Measurements from ENCODE around the gene RHOA. TPM values are rescaled to one million over a fixed set of nuclear protein-coding genes. Genes with fewer than 3 reads are reported as not detected.
A peak's percentile ranks its signal among the peaks of the same experiment; 100 is the strongest.

The RHOA gene
- total and polyA plus RNA-seq, 2 of the 13 experiments (the other 11 are each of a cell fraction or from before 2014, with no cell fraction given) = 131 to 177 TPM

DNA sequence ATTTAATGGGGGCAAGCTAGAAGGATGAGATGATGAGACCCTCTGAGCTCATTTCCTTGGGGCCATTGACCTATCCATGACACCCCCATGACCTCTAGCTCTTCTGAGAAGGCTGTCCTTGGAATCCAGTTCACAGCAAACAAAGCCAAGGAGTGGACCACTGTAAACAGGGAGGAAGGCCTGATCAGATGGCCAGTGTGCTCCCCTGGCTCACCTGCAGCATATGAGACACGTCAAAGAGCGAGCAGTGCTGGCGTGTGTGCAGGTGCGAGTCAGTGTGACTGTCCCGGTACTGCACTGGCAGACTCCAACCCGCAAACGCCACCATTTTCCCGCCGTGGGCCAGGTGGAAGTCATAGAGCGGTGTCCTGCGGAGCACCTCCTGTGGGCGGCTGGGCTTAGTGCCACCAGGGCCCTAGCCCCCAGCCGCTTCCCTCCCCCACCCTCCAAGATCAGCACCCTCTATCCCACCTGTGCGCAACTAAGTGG, 10.2 kb upstream of the RHOA start (continued):
- TF ChIP-seq NR0B2 (CRISPR knock-in tag; IDR thresholded peaks at IDR 0.05) = peak; percentile 51; the same call in 1 of the 2 replicates
- TF ChIP-seq JUNB (CRISPR knock-in tag; IDR thresholded peaks at IDR 0.05; ENCODE audit: borderline replicate concordance) = no peak
- TF ChIP-seq GZF1 (CRISPR knock-in tag; IDR thresholded peaks at IDR 0.05) = no peak
- TF ChIP-seq, protein P1, sequence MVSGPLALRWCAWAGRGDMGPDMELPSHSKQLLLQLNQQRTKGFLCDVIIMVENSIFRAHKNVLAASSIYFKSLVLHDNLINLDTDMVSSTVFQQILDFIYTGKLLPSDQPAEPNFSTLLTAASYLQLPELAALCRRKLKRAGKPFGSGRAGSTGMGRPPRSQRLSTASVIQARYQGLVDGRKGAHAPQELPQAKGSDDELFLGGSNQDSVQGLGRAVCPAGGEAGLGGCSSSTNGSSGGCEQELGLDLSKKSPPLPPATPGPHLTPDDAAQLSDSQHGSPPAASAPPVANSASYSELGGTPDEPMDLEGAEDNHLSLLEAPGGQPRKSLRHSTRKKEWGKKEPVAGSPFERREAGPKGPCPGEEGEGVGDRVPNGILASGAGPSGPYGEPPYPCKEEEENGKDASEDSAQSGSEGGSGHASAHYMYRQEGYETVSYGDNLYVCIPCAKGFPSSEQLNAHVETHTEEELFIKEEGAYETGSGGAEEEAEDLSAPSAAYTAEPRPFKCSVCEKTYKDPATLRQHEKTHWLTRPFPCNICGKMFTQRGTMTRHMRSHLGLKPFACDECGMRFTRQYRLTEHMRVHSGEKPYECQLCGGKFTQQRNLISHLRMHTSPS (CRISPR knock-in tag; IDR thresholded peaks at IDR 0.05; ENCODE audit: low read depth) = no peak
- TF ChIP-seq ZNF34 (CRISPR knock-in tag; IDR thresholded peaks at IDR 0.05; ENCODE audit: borderline replicate concordance) = peak; percentile 88
- TF ChIP-seq SP4 (CRISPR knock-in tag; IDR thresholded peaks at IDR 0.05) = peak; percentile 27; the same call in 1 of the 2 replicates
- 0 out of 2 replicates have a peak, but pooled peaks have one; percentile 28 for TF ChIP-seq ZNF33B (CRISPR knock-in tag; IDR thresholded peaks at IDR 0.05)
- no peak for TF ChIP-seq CBX1 (IDR thresholded peaks at IDR 0.05; ENCODE audit: low read depth)
- peak; percentile 62 for TF ChIP-seq MAX (IDR thresholded peaks at IDR 0.05)
- no peak for TF ChIP-seq ZNF776 (CRISPR knock-in tag; IDR thresholded peaks at IDR 0.05)
- no peak for TF ChIP-seq BHLHE40 (IDR thresholded peaks at IDR 0.05; ENCODE audit: low read length)
- no peak for TF ChIP-seq ZFX (CRISPR knock-in tag; IDR thresholded peaks at IDR 0.05; ENCODE audit: low read depth)
- TF ChIP-seq, protein P2, sequence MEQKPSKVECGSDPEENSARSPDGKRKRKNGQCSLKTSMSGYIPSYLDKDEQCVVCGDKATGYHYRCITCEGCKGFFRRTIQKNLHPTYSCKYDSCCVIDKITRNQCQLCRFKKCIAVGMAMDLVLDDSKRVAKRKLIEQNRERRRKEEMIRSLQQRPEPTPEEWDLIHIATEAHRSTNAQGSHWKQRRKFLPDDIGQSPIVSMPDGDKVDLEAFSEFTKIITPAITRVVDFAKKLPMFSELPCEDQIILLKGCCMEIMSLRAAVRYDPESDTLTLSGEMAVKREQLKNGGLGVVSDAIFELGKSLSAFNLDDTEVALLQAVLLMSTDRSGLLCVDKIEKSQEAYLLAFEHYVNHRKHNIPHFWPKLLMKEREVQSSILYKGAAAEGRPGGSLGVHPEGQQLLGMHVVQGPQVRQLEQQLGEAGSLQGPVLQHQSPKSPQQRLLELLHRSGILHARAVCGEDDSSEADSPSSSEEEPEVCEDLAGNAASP (CRISPR knock-in tag; IDR thresholded peaks at IDR 0.05; ENCODE audit: borderline replicate concordance) = no peak
- no peak for TF ChIP-seq HOXA3 (CRISPR knock-in tag; IDR thresholded peaks at IDR 0.05)
- TF ChIP-seq STAT5B (CRISPR knock-in tag; IDR thresholded peaks at IDR 0.05) = no peak
- TF ChIP-seq STAT6 (CRISPR knock-in tag; IDR thresholded peaks at IDR 0.05; ENCODE audit: borderline replicate concordance) = no peak
- no peak for TF ChIP-seq PHF20 (CRISPR knock-in tag; IDR thresholded peaks at IDR 0.05)
- no peak for TF ChIP-seq HMGXB3 (CRISPR knock-in tag; IDR thresholded peaks at IDR 0.05; ENCODE audit: borderline replicate concordance)
- no peak; the same call in 1 of the 2 replicates for TF ChIP-seq ZNF451 (CRISPR knock-in tag; IDR thresholded peaks at IDR 0.05)
